ENCODE data around the gene PERCC1.
A peak's percentile ranks its signal among the peaks of the same experiment; 100 is the strongest.
"Not testable (repeated sequence)": the region's sequence is repeated elsewhere in the genome, so short reads cannot be mapped to it uniquely, and the experiment has no call there.

Gene PERCC1

DNA sequence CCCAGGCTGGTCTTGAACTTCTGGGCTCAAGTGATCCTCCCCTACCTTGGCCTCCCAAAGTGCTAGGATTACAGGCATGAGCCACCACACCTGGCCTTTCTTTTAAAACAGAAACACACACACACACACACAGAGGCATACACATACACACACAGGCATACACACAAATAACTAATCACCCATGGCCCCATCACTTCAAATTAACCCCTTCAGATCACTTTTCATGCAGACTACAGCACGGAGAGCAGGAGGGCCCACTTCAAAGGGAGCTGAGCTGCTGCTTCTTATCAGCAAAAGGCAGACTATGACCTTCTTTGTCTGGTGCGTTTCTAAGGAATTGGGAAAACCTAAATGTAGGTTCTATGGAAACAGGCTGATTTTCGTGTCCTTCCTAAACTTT, 42.1 kb downstream of the PERCC1 start:
- no peak for DNase-seq (ENCODE audit: low spot score)
- TF ChIP-seq, protein P1, sequence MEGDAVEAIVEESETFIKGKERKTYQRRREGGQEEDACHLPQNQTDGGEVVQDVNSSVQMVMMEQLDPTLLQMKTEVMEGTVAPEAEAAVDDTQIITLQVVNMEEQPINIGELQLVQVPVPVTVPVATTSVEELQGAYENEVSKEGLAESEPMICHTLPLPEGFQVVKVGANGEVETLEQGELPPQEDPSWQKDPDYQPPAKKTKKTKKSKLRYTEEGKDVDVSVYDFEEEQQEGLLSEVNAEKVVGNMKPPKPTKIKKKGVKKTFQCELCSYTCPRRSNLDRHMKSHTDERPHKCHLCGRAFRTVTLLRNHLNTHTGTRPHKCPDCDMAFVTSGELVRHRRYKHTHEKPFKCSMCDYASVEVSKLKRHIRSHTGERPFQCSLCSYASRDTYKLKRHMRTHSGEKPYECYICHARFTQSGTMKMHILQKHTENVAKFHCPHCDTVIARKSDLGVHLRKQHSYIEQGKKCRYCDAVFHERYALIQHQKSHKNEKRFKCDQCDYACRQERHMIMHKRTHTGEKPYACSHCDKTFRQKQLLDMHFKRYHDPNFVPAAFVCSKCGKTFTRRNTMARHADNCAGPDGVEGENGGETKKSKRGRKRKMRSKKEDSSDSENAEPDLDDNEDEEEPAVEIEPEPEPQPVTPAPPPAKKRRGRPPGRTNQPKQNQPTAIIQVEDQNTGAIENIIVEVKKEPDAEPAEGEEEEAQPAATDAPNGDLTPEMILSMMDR (IDR thresholded peaks at IDR 0.05; ENCODE audit: extremely low read depth, missing control alignments): no peak

DNA sequence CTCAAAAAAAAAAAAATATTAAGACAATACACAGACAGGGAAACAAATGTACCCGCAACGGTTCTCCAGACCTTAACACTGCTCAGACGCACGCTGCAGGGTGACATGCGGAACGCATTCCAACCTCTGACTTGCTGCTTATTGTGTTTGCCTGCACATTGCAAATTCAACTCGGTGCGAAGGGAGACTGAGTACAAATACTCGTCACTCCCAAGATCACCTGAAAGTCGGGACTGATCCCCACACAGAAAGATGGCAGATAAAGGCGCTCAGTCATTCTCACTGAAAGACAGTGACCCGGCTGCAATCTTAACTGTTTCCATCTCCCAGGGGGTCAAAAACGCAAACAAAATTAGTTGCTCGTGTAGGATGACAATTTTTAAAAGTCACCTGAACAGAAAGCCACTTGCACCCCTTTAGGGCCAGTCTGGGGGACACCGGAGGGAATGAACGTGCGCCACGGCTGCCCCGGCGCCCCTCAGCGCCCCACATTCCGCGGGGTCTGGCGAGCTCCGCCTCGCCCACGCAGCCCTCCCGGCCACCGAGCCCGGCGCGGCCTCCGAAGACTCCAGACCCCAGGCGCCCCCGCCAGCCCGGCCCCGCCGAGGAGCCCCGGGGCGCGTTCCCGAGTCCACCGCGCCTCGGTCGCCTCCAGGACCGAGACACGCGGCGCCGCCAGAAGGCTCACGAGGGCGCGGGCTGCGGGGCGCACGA, 43.4 kb downstream of the PERCC1 start:
- no peak for DNase-seq (ENCODE audit: low spot score)

DNA sequence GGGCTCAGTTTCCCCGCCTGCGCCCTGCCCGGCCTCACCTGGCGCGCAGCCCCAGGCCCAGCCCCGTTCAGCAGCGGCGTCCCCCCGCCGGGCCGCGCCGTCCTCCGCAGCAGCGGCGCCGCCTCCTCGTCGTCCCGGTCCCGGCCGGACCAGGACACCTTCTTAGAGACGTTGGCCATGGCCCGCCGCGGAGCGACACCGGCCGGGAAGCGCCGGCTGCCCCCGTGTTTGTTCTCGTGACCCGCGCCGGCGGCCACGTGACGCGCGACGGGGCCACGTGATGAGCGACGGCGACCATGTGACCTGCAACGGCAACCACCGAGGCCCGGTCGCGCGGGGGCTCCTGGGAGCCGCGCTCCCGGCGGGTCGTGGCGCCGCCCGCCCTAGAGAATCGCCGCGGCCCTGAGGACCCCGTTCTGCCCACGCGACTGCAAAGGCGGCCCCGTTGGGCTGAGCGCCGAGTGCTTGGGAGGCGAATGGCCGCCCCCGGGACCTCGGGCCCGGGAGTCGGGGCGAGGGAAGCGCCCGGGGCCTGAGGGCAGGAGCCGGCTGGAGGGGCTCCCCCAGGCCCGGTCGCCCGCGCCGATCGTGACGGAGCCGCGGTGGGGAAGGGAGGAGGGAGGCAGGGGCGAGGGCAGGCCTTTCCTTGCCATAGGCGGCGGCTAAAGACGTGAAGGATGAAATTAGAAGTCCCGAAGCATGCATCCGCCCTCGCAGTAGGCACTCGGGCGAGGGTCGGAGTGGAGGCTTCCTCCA, 44.1 kb downstream of the PERCC1 start, which contains the start of gene CLCN7:
Gene CLCN7, minus strand, starts transcription at position 233 of the 756 bp plus-strand sequence. Its CDS starts 54 bp downstream, at position 179.
- TF ChIP-seq, protein P1 (IDR thresholded peaks at IDR 0.05; ENCODE audit: extremely low read depth, missing control alignments): no peak
- DNase-seq (ENCODE audit: low spot score): peak; percentile 99

More for the DNA sequence above, 43.4 kb downstream of the PERCC1 start:
- TF ChIP-seq, protein P1 (IDR thresholded peaks at IDR 0.05; ENCODE audit: extremely low read depth, missing control alignments): no peak

DNA sequence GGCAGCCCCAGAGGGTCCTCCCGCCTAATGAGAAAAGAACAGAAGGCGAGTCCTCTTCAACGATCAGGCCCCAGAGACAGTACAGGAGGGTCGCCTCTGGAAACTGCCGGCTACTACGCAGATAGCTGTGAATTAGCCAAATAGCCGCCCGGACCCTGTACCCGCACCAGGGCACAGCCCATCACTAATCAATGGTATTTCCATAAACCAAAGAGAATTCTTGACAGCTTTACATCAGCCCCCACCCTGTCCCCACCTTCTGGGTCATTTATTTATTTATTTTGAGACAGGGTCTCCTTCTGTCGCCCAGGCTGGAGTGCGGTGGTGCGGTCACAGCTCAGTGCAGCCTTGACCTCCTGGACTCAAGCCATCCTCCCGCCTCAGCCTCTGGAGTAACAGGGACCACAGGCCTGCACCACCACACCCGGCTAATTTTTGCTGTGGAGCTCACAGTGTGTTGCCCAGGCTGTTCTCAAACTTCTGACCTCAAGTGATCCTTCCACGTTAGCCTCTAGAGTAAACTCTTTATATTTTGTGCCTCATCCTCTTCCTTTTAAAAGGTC, 44.8 kb downstream of the PERCC1 start:
- TF ChIP-seq, protein P1 (IDR thresholded peaks at IDR 0.05; ENCODE audit: extremely low read depth, missing control alignments): no peak
- no peak for DNase-seq (ENCODE audit: low spot score)

DNA sequence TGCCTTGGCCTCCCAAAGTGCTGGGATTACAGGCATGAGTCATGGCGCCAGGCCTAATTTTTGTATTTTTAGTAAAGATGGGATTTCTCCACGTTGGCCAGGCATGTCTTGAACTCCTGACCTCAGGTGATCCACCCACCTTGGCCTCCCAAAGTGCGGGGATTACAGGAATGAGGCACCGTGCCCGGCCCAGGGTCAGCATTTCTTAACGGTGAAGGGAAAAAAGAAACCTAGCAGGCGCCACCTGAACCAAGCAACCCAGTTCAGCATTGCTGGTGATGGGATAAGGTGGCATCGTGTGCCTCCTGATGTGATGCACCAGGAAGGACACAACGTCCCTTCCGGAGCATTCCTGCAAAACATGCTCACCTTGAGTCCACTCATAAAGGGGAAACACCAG, 46.2 kb downstream of the PERCC1 start:
- TF ChIP-seq, protein P1 (IDR thresholded peaks at IDR 0.05; ENCODE audit: extremely low read depth, missing control alignments): no peak
- no peak for DNase-seq (ENCODE audit: low spot score)

DNA sequence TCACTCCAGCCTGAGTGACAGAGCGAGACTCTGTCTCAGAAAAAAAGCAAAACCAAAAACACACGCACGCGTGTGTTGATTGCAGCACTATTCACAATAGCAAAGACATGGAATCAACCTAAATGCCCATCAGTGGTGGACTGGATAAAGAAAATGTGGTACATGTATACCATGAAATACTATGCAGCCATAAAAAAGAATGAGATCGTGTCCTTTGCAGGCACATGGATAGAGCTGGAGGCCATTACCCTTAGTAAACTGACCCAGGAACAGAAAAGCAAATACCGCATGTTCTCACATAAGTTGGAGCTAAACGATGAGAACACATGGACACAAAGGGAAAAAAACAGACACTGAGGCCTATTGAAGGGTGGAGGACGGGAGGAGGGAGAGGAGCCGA, 48.1 kb downstream of the PERCC1 start:
- not testable (repeated sequence) for DNase-seq (ENCODE audit: low spot score)

DNA sequence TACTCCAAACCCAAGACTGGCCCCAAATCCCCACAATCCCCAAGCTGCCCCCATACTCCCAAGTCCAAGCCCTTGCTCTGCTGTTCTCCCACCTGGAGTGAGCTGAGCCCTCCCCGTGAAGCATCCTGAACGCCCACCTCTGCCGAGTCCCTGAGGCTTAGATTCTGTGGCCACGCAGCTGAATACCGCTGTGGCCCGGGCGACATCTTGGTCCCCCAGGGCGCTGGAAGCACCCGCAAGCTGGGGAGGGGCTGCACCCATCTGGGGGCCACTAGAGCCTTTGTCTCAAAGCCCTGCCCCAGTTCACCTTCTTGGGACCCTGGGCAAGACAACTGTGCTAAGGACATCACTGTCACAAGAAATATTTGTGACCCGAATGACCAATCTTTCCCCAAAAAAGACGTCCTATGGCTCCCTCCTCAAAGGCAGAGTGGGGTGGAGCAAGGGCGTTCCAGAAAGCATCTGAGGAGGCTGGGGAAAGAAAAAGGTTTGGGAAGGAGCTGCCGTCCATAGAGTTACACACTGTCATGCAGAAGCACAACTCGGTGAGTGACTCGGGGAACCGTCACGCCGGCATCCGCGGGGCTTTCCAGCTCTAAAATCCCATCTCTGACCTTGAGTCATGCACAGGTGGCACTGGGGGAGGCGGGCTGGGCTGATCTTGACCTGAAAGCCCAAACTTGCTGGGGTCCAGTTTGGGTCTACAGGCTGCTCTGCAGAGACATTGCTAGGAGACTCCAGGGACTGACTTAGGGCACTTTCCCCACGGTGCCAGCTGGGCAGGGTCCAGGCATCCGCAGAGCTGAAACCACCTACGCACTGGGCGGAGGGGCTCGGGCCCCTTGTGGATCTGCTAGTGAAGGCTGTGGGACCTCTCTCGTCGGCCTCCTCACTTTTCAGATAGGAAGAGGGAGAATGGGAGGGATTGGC, 51.3 kb downstream of the PERCC1 start:
- TF ChIP-seq, protein P1 (IDR thresholded peaks at IDR 0.05; ENCODE audit: extremely low read depth, missing control alignments): no peak
- no peak for DNase-seq (ENCODE audit: low spot score)
